HG02588 (cell line): ENCODE measurements around the gene DSCAML1.

Experiments
- ATAC-seq: cut with Tn5 transposase; IDR thresholded peaks from one replicate; pipeline ENCODE4 v1.9.1; 2021; ENCODE audit warnings: mild to moderate bottlenecking, moderate library complexity; ENCODE audit not compliant: unreplicated experiment

DSCAML1 gene

GRCh38 chr11:117510646-117511045, 286.4 kb downstream of the DSCAML1 start:
- ATAC-seq = no peak

- ATAC-seq = no peak
Measured at GRCh38 chr11:117509543-117509942, 287.5 kb downstream of the DSCAML1 start.

GRCh38 chr11:117506971-117507370, 290.0 kb downstream of the DSCAML1 start:
- no peak for ATAC-seq

- no peak for ATAC-seq
Measured at GRCh38 chr11:117505285-117505970, 291.6 kb downstream of the DSCAML1 start.

- no peak for ATAC-seq
Measured at GRCh38 chr11:117502779-117503100, 294.3 kb downstream of the DSCAML1 start.

GRCh38 chr11:117502015-117502778, 294.8 kb downstream of the DSCAML1 start:
- no peak for ATAC-seq

GRCh38 chr11:117501237-117501898, 295.6 kb downstream of the DSCAML1 start:
- ATAC-seq = no peak

GRCh38 chr11:117498791-117499190, 298.2 kb downstream of the DSCAML1 start:
- ATAC-seq = no peak

GRCh38 chr11:117497206-117497951, 299.6 kb downstream of the DSCAML1 start:
- no peak for ATAC-seq

GRCh38 chr11:117495357-117495756, 301.7 kb downstream of the DSCAML1 start:
- no peak for ATAC-seq

- ATAC-seq = no peak
Measured at GRCh38 chr11:117492578-117493251, 304.3 kb downstream of the DSCAML1 start.

GRCh38 chr11:117490911-117491310, 306.1 kb downstream of the DSCAML1 start:
- ATAC-seq = no peak

GRCh38 chr11:117489999-117490679, 306.9 kb downstream of the DSCAML1 start:
- ATAC-seq = no peak

GRCh38 chr11:117488996-117489952, 307.7 kb downstream of the DSCAML1 start:
- no peak for ATAC-seq

GRCh38 chr11:117486059-117486458, 311.0 kb downstream of the DSCAML1 start:
- ATAC-seq = no peak

GRCh38 chr11:117484156-117484555, 312.9 kb downstream of the DSCAML1 start:
- no peak for ATAC-seq

GRCh38 chr11:117483372-117483771, 313.6 kb downstream of the DSCAML1 start:
- no peak for ATAC-seq

GRCh38 chr11:117482881-117483280, 314.1 kb downstream of the DSCAML1 start:
- no peak for ATAC-seq

GRCh38 chr11:117481885-117482284, 315.1 kb downstream of the DSCAML1 start:
- no peak for ATAC-seq
